ENCODE measurements around the gene ACVR2B.
"Not testable (repeated sequence)": the region's sequence is repeated elsewhere in the genome, so short reads cannot be mapped to it uniquely, and the experiment has no call there.

The ACVR2B gene

GRCh38 chr3:38453075-38453912 lies at the start of gene ACVR2B:
Gene ACVR2B (plus strand): TSS chr3:38453890. CDS start chr3:38454323, 433 bp downstream.
- DNase-seq, result no peak

- DNase-seq, result no peak
Measured at GRCh38 chr3:38404286-38404685, 49.4 kb upstream of the ACVR2B start.

- DNase-seq, result no peak
Measured at GRCh38 chr3:38411591-38411990, 42.1 kb upstream of the ACVR2B start.

GRCh38 chr3:38420758-38421157 lies 32.9 kb upstream of the ACVR2B start:
- not testable (repeated sequence) for DNase-seq

GRCh38 chr3:38421679-38422336 lies 31.9 kb upstream of the ACVR2B start:
- DNase-seq, result no peak

- not testable (repeated sequence) for DNase-seq
Measured at GRCh38 chr3:38426798-38427426, 26.8 kb upstream of the ACVR2B start.

- not testable (repeated sequence) for DNase-seq
Measured at GRCh38 chr3:38432871-38433658, 20.6 kb upstream of the ACVR2B start.

GRCh38 chr3:38433661-38434060 lies 20.0 kb upstream of the ACVR2B start:
- DNase-seq, result not testable (repeated sequence)

GRCh38 chr3:38438436-38439069 lies 15.1 kb upstream of the ACVR2B start:
- not testable (repeated sequence) for DNase-seq

- DNase-seq, result not testable (repeated sequence)
Measured at GRCh38 chr3:38443205-38443604, 10.5 kb upstream of the ACVR2B start.

- DNase-seq, result no peak
Measured at GRCh38 chr3:38446085-38446686, 7.5 kb upstream of the ACVR2B start.

- DNase-seq, result no peak
Measured at GRCh38 chr3:38446812-38447211, 6.9 kb upstream of the ACVR2B start.

- no peak for DNase-seq
Measured at GRCh38 chr3:38450853-38451252, 2.8 kb upstream of the ACVR2B start.

- no peak for DNase-seq
Measured at GRCh38 chr3:38453913-38454177, 155 bp downstream of the ACVR2B start.

- no peak for DNase-seq
Measured at GRCh38 chr3:38454178-38454883, 641 bp downstream of the ACVR2B start.

GRCh38 chr3:38454884-38455638 lies 1.4 kb downstream of the ACVR2B start:
- no peak for DNase-seq

- DNase-seq, result no peak
Measured at GRCh38 chr3:38455639-38456430, 2.1 kb downstream of the ACVR2B start.

GRCh38 chr3:38457111-38458003 lies 3.7 kb downstream of the ACVR2B start:
- no peak for DNase-seq
